Fibroblast of peridontal ligament (primary cell): ENCODE measurements around the gene NUDT22.
"Not testable (repeated sequence)": the region's sequence is repeated elsewhere in the genome, so short reads cannot be mapped to it uniquely, and the experiment has no call there.

Experiments
- DNase-seq: peaks from one replicate; pipeline ENCODE4 v3.0.0-alpha.2; 2010; ENCODE audit errors: extremely low read depth

The NUDT22 gene

DNA sequence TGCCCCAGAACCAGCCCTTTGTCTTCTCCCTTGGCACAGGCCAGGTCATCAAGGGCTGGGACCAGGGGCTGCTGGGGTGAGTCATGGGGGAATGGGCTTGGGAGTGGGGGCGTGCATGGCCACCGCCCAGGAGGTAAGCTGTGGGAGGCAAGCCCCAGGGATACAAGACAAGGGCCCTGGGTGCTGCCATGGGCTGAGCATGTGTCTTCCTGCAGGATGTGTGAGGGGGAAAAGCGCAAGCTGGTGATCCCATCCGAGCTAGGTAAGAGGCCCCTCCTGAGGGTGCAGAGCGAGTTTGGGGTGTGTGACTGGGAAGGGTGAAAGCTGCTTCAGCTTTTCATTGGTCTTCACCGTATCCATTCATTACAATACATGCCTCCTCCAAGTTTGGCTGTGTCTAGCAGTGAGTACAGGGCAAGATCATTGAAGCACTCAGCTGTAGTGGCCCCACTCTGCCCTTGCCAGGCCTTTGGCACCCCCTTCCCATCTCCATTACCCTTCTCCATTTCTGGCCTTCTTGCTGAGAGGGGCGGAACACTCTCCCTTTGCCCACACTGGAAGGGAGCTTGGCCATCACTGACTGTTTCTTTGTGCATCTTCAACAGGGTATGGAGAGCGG lies 17.3 kb downstream of the NUDT22 start:
- no peak for DNase-seq

- no peak for DNase-seq
Measured at GRCh38 chr11:64244107-64244506, 18.0 kb downstream of the NUDT22 start.

DNA sequence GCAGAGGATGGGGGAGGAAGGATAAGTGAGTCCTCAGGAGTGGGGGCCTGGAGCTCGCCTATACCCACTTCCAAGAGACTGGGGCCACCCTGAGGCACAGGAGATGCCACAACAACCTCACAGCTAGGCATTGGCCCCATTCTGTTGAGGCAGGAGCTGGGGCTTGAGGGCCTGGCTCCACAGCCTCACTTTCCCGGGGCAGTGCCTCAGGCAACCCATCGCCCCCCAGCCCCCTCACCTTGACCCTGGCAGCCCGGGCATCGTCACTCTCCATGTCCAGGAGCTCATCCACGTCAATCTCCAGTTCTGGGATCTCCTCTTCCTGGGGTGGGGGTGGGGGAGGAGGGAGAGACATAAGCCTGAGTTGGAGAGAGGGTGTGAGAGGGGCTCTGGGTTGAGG lies 18.9 kb downstream of the NUDT22 start:
- DNase-seq = no peak

- DNase-seq = no peak
Measured at GRCh38 chr11:64245401-64245796, 19.3 kb downstream of the NUDT22 start.

- peak; percentile 77 for DNase-seq
Measured at GRCh38 chr11:64245797-64246620, 19.9 kb downstream of the NUDT22 start.

GRCh38 chr11:64246621-64246870 lies 20.5 kb downstream of the NUDT22 start:
- DNase-seq = not testable (repeated sequence)

GRCh38 chr11:64246871-64247728 lies 21.0 kb downstream of the NUDT22 start, which contains the start of gene PPP1R14B:
TSS of gene PPP1R14B (minus strand) at chr11:64246943. CDS start at chr11:64246673, 270 bp downstream.
- peak; percentile 68 for DNase-seq

GRCh38 chr11:64247729-64248531 lies 21.9 kb downstream of the NUDT22 start:
- DNase-seq = no peak

DNA sequence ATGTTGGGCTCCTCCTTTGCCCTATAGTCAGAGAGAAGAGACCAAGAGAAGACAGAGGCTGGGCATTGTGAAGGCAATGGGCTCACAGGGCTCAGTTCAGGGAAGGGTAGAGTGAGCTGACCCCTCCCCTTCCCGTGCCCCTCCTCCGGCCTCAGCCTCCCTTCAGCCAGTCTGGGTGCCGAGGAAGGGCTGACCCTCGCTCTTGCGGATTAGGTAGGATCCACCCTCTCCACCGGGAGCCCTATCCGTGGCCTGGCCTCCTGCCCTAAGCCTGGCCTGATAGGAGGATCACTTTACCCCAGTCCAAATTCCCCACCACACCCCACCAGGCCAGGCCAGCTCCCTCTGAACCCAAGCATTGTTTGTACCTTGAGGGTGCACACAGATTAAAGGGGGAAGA lies 22.5 kb downstream of the NUDT22 start:
- DNase-seq = no peak

DNA sequence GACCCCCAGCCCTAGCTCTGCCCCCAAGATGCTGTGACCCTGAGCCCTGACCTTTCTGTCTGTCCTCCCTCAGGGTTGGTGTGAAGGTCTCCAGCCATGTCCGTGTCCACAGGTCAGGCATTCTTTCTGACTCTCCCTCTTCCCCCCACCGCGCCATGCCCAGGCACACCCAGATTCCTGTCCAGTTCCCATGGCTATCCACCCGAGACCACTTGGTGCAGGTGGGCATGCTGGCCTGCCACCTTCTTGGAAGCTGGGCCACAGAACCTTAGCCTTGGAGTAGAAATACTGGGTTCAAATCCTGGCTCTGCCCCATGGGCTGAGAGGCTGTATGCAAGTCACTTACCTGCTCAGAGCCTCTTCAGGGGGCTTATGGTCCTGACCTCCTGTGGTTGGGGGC lies 23.0 kb downstream of the NUDT22 start:
- no peak for DNase-seq

DNA sequence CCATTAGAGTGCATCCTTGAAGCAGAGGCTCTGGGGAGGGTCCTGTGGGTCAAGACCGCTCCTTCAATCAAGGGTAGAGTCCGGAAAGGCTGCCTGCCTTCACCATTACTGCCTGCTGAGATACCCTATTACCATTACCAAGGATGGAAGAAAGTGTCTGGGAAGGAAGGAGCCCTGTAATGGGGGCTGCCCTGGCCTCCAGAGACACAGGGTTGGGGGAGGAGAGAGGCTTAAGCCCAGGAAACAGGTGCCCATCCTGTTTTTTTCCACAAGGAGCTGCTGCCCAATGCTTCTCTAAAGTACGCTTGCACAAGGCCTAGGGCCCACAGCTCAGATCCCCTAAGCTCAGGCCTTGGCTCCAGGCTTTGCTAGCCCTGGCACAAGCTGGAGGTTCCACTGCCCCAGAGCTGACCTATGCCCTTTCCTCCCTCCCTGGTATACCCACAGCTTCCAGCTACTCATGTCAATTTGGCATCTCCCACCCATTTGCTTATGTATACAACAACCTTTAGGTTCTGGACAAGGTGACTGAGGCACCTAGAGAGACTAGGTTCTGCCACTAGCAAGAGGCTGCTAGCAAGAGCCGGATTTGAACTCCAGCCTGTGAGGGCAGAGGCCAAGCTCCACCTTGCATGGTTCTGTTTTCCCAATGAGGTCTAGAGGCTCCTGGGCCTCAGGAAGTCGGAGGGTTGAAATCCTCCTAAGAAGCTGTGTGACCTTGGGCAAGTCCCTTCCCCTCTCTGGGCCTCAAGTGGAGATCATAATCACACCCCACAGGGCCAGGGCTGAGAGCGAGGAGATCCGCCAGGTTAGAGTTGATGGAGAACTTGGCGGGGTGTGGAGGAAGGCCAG lies 23.7 kb downstream of the NUDT22 start:
- DNase-seq = no peak

DNA sequence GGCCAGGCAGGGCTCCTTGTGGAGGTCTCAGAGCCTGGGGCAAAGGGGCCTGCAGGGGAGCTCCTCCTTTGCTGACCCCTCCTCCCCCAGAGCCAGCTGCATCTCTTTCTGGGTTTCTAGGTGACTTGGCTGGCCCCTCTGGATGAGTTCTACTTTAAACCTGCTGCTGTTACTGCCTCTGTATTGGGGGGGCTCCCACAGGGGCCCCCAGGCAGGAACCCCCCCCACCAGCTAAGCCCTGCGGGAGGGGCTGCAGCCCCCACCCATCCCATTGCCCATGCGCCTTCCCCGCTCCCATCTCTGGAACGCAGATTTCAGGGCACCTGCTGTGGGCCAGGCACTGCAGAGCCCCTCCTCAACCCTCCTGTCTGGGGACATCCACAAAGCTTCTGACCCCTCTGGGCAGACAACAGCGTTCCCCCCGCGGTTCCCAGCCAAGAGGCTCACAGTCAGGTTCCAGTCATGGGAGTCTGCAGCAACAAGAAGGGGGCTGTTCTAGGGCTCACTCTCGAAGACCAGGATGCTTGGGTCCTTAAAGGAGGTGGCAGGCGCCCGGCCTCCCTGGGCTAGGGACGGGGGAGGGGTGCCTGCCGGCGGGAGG lies 24.4 kb downstream of the NUDT22 start:
- no peak for DNase-seq

DNA sequence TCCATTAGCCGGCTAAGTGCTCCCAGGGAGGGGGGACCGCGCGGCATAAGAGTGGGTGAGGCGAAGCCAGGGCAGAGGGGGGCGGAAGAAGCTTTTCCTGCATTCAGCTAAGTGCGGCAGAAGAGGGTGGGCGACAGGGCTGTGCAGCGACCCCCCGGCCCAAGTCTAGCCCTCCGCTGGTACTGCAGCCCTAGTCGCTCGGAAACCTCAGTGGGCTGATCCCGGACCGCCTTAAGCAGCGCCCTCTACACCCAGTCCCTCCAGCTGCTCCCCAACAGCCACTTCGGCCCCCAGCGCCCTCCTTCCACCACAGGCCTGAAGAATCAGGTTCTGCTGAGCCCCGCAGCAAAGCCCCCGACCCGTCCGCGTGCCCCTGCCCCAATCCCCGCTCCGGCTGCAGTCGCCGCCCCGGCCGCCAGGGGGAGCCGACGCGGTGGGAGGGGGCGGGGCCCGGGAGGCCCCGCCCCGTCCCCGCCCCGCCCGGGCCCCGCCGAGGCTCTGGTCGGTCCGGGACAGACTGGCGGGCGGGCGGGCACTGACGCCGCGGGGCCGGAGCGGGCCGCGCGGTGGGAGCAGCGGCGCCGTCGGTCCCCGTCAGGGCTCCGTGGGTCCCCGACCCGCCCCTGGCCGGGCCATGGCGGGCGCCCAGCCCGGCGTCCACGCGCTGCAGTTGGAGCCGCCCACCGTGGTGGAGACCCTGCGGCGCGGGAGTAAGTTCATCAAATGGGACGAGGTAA lies 25.1 kb downstream of the NUDT22 start, which contains the start of gene PLCB3:
TSS of gene PLCB3 (plus strand) at position 515 of the 737 bp plus-strand sequence. CDS start at position 635, 120 bp downstream.
- no peak for DNase-seq

DNA sequence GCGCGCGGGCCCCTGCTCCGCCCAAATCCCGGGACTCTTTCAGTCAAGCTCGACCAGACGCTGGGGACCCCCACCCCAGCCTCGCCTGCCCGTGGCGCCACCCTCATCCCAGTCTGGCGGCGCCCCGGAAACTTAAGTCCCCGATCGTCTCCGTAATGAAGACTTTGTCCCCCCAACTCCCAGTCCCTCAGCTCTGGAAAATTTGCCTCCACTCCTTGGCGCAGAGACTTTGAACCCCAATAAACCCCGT lies 25.6 kb downstream of the NUDT22 start:
- no peak for DNase-seq

GRCh38 chr11:64252003-64252872 lies 26.2 kb downstream of the NUDT22 start:
- DNase-seq = no peak

- no peak for DNase-seq
Measured at GRCh38 chr11:64253043-64253442, 27.0 kb downstream of the NUDT22 start.

GRCh38 chr11:64253481-64253880 lies 27.4 kb downstream of the NUDT22 start:
- no peak for DNase-seq

- DNase-seq = no peak
Measured at GRCh38 chr11:64254326-64254725, 28.3 kb downstream of the NUDT22 start.
